Liver (tissue), 9 donors: ENCODE data around the gene DNAL4. TPM values are rescaled to one million over a fixed set of nuclear protein-coding genes. Genes with fewer than 3 reads are reported as not detected.

Experiments used
- DNase-seq: peaks from one replicate; pipeline ENCODE4 v3.0.0-alpha.2; 2017; ENCODE audit warnings: low spot score
- H3K27ac ChIP-seq, 2 donors: one replicate each; pipeline ENCODE4 v1.7.0; 2013; ENCODE audit warnings: inconsistent platforms in 2 of 2, low read length in 2 of 2, control low read depth in 1 of 2, low read depth in 1 of 2, mild to moderate bottlenecking in 1 of 2
- H3K27me3 ChIP-seq, 4 donors: one replicate each; pipeline versions ENCODE4 v1.6.1 to v1.7.0; 2013; ENCODE audit warnings: low read length in 3 of 4, inconsistent platforms in 1 of 4, mild to moderate bottlenecking in 1 of 4, moderate library complexity in 1 of 4; ENCODE audit not compliant: control insufficient read depth in 4 of 4, insufficient read depth in 4 of 4
- H3K36me3 ChIP-seq, 4 donors: one replicate each; pipeline versions ENCODE4 v1.6.1 to v1.7.0; 2013; ENCODE audit warnings: low read length in 3 of 4, mild to moderate bottlenecking in 3 of 4, low read depth in 1 of 4, moderate library complexity in 1 of 4; ENCODE audit not compliant: control insufficient read depth in 4 of 4, insufficient read depth in 3 of 4
- H3K4me1 ChIP-seq, 4 donors: one replicate each; pipeline versions ENCODE4 v1.6.1 to v1.7.0; 2013; ENCODE audit warnings: low read length in 3 of 4, mild to moderate bottlenecking in 3 of 4, moderate library complexity in 1 of 4; ENCODE audit not compliant: control insufficient read depth in 4 of 4, insufficient read depth in 4 of 4
- H3K4me3 ChIP-seq, 3 donors: one replicate each; pipeline versions ENCODE4 v1.6.1 to v1.7.0; 2013; ENCODE audit warnings: low read length in 3 of 3, control low read depth in 1 of 3, low read depth in 1 of 3, mild to moderate bottlenecking in 1 of 3
- H3K9ac ChIP-seq, 2 donors: one replicate each; pipeline ENCODE4 v1.7.0; 2013; ENCODE audit warnings: low read length in 2 of 2, mild to moderate bottlenecking in 2 of 2, moderate library complexity in 2 of 2, control low read depth in 1 of 2, low read depth in 1 of 2
- H3K9me3 ChIP-seq, 4 donors: one replicate each; pipeline versions ENCODE4 v1.6.1 to v1.7.0; 2013; ENCODE audit warnings: low read length in 3 of 4; ENCODE audit not compliant: control insufficient read depth in 4 of 4
- ATF3 ChIP-seq: IDR thresholded peaks from 2 replicates; pipeline ENCODE4 v1.6.1; 2016; ENCODE audit warnings: antibody characterized with exemption
- EGR1 ChIP-seq, 2 donors: IDR thresholded peaks; 2 replicates each; pipeline ENCODE4 v1.6.1; 2016 to 2018; ENCODE audit warnings: antibody characterized with exemption in 2 of 2, low read depth in 2 of 2
- FOXA1 ChIP-seq: IDR thresholded peaks from 2 replicates; pipeline ENCODE4 v1.6.1; 2016; ENCODE audit warnings: antibody characterized with exemption
- FOXA2 ChIP-seq: IDR thresholded peaks from 2 replicates; pipeline ENCODE4 v1.6.1; 2016; ENCODE audit warnings: antibody characterized with exemption
- GABPA ChIP-seq, 2 donors: IDR thresholded peaks in 1 of 2; conservative IDR thresholded peaks in 1 of 2; 2 replicates each; pipeline ENCODE4 v1.6.1; 2016; ENCODE audit warnings: antibody characterized with exemption in 2 of 2, mild to moderate bottlenecking in 1 of 2, moderate library complexity in 1 of 2
- HNF4A ChIP-seq, 2 donors: conservative IDR thresholded peaks; 2 replicates each; pipeline ENCODE4 v1.6.1; 2016; ENCODE audit warnings: antibody characterized with exemption in 2 of 2, mild to moderate bottlenecking in 2 of 2
- HNF4G ChIP-seq: IDR thresholded peaks from 2 replicates; pipeline ENCODE4 v1.6.1; 2016; ENCODE audit warnings: antibody characterized with exemption
- JUND ChIP-seq, 2 donors: IDR thresholded peaks; 2 replicates each; pipeline ENCODE4 v1.6.1; 2016; ENCODE audit warnings: antibody characterized with exemption in 2 of 2
- NR2F2 ChIP-seq: IDR thresholded peaks from 2 replicates; pipeline ENCODE4 v1.6.1; 2016; ENCODE audit warnings: antibody characterized with exemption
- RAD21 ChIP-seq, 2 donors: IDR thresholded peaks; 2 replicates each; pipeline ENCODE4 v1.6.1; 2016; ENCODE audit warnings: antibody characterized with exemption in 2 of 2, mild to moderate bottlenecking in 2 of 2
- RXRA ChIP-seq, 2 donors: IDR thresholded peaks; 2 replicates each; pipeline ENCODE4 v1.6.1; 2017 to 2018; ENCODE audit warnings: antibody characterized with exemption in 2 of 2, mild to moderate bottlenecking in 1 of 2
- SP1 ChIP-seq: IDR thresholded peaks from 2 replicates; pipeline ENCODE4 v1.6.1; 2018; ENCODE audit warnings: antibody characterized with exemption, mild to moderate bottlenecking
- TAF1 ChIP-seq: conservative IDR thresholded peaks from 2 replicates; pipeline ENCODE4 v1.6.1; 2016; ENCODE audit warnings: antibody characterized with exemption, mild to moderate bottlenecking
- YY1 ChIP-seq: IDR thresholded peaks from 2 replicates; pipeline ENCODE4 v1.6.1; 2016; ENCODE audit warnings: antibody characterized with exemption, mild to moderate bottlenecking
- ZBTB33 ChIP-seq: IDR thresholded peaks from 2 replicates; pipeline ENCODE4 v1.6.1; 2016; ENCODE audit warnings: antibody characterized with exemption
- WGBS: extraction: QIAGEN DNeasy Blood & Tissue Kit; methylation state at CpG from one replicate; pipeline ENCODE4 v1.1.7; 2013; 5-methylcytosine and 5-hydroxymethylcytosine counted together
- polyA plus RNA-seq, 2 donors: library from polyadenylated mRNA; stranded (reverse) in 1 of 2; unstranded in 1 of 2; fragments of 200-250 nt in 1 of 2; fragments of >200 nt in 1 of 2; fragmentation: Nextera tagmentation in 1 of 2; extraction: Ambion mirVana in 1 of 2; gene quantifications; one replicate each; pipeline versions ENCODE4 v1.2.1 to v1.2.3, GENCODE V29; 2013 to 2015
- total RNA-seq, 2 donors: library from RNA; depleted of rRNA; stranded (reverse); fragments of >200 nt; gene quantifications; one replicate each; pipeline ENCODE4 v1.2.3, GENCODE V29; 2014
- TF ChIP-seq, protein P1 (sequence below): IDR thresholded peaks from 2 replicates; pipeline ENCODE4 v1.6.1; 2016; ENCODE audit warnings: antibody characterized with exemption, mild to moderate bottlenecking
- TF ChIP-seq, protein P2 (sequence below): IDR thresholded peaks from 2 replicates; pipeline ENCODE4 v1.6.1; 2016; ENCODE audit warnings: antibody characterized with exemption
- TF ChIP-seq, protein P3 (sequence below): fragments of 150-350 bp; IDR thresholded peaks from 2 replicates; pipeline ENCODE4 v1.5.1; 2017; ENCODE audit warnings: improper control_type of control experiment, low read depth, low read length; ENCODE audit not compliant: missing input control
- donor health status: healthy.
- donor health status: healthy.
- donor health status: healthy.
- donor health status: healthy.
- donor health status: healthy.

The DNAL4 gene
- total and polyA plus RNA-seq, 4 donors: 4.0 to 5.6 (median 4.9) TPM

- WGBS: 76% methylated on average over 2 of the region's 2 CpGs
- TF ChIP-seq RAD21 (IDR thresholded peaks at IDR 0.05) (no peak), SP1 (no peak), RXRA (IDR thresholded peaks at IDR 0.05) (no peak), ATF3 (no peak), ZBTB33 (no peak), HNF4G (no peak), TAF1 (no peak), EGR1 (IDR thresholded peaks at IDR 0.05; ENCODE audit: low read depth in 2 of 2) (no peak), FOXA2 (no peak), GABPA (IDR thresholded peaks at IDR 0.05 in 1 of 2, conservative IDR thresholded peaks at IDR 0.05 in 1 of 2) (no peak), YY1 (no peak), NR2F2 (no peak), HNF4A (conservative IDR thresholded peaks at IDR 0.05) (no peak), JUND (IDR thresholded peaks at IDR 0.05) (no peak), FOXA1 (no peak)
- TF ChIP-seq, protein P1, sequence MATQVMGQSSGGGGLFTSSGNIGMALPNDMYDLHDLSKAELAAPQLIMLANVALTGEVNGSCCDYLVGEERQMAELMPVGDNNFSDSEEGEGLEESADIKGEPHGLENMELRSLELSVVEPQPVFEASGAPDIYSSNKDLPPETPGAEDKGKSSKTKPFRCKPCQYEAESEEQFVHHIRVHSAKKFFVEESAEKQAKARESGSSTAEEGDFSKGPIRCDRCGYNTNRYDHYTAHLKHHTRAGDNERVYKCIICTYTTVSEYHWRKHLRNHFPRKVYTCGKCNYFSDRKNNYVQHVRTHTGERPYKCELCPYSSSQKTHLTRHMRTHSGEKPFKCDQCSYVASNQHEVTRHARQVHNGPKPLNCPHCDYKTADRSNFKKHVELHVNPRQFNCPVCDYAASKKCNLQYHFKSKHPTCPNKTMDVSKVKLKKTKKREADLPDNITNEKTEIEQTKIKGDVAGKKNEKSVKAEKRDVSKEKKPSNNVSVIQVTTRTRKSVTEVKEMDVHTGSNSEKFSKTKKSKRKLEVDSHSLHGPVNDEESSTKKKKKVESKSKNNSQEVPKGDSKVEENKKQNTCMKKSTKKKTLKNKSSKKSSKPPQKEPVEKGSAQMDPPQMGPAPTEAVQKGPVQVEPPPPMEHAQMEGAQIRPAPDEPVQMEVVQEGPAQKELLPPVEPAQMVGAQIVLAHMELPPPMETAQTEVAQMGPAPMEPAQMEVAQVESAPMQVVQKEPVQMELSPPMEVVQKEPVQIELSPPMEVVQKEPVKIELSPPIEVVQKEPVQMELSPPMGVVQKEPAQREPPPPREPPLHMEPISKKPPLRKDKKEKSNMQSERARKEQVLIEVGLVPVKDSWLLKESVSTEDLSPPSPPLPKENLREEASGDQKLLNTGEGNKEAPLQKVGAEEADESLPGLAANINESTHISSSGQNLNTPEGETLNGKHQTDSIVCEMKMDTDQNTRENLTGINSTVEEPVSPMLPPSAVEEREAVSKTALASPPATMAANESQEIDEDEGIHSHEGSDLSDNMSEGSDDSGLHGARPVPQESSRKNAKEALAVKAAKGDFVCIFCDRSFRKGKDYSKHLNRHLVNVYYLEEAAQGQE: no peak
- TF ChIP-seq, protein P2, sequence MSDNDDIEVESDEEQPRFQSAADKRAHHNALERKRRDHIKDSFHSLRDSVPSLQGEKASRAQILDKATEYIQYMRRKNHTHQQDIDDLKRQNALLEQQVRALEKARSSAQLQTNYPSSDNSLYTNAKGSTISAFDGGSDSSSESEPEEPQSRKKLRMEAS: no peak
- TF ChIP-seq, protein P3, sequence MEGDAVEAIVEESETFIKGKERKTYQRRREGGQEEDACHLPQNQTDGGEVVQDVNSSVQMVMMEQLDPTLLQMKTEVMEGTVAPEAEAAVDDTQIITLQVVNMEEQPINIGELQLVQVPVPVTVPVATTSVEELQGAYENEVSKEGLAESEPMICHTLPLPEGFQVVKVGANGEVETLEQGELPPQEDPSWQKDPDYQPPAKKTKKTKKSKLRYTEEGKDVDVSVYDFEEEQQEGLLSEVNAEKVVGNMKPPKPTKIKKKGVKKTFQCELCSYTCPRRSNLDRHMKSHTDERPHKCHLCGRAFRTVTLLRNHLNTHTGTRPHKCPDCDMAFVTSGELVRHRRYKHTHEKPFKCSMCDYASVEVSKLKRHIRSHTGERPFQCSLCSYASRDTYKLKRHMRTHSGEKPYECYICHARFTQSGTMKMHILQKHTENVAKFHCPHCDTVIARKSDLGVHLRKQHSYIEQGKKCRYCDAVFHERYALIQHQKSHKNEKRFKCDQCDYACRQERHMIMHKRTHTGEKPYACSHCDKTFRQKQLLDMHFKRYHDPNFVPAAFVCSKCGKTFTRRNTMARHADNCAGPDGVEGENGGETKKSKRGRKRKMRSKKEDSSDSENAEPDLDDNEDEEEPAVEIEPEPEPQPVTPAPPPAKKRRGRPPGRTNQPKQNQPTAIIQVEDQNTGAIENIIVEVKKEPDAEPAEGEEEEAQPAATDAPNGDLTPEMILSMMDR: no peak
Observed at GRCh38 chr22:38823637-38824036, 29.7 kb upstream of the DNAL4 start.

More at GRCh38 chr22:38823637-38824036, 29.7 kb upstream of the DNAL4 start:
- H3K27ac ChIP-seq: no peak overlapping the region
- no peak for DNase-seq
- H3K4me1 ChIP-seq: no peaks in the 10 kb centered on the region
- no peak overlapping the region for H3K4me3 ChIP-seq
- H3K36me3 ChIP-seq: no peaks in the 10 kb centered on the region
- peaks cover 0 to 6% (median under 1%) of the 10 kb centered on the region in 4 donors for H3K9me3 ChIP-seq
- no peak overlapping the region for H3K9ac ChIP-seq
- H3K27me3 ChIP-seq: no peaks in the 10 kb centered on the region
